Gastroesophageal sphincter (tissue), 3 donors: Measurements from ENCODE around the gene CEP55.

ENCODE experiments used
- CTCF ChIP-seq, 4 experiments: fragments of 200-600 bp in 2 of 4; fragments of 450-650 bp in 2 of 4; sonication (generic) in 1 of 4; IDR thresholded peaks; one replicate each; pipeline ENCODE4 v1.5.1; 2017 to 2019; ENCODE audit warnings: antibody characterized with exemption in 4 of 4, mild to moderate bottlenecking in 2 of 4, moderate library complexity in 2 of 4
- EP300 ChIP-seq: sonication (generic); formaldehyde crosslinking; IDR thresholded peaks from one replicate; pipeline ENCODE4 v1.6.1; 2017; ENCODE audit warnings: antibody characterized with exemption, mild to moderate bottlenecking

GRCh38 chr10:93462371-93462770 lies 34.0 kb upstream of the CEP55 start:
- TF ChIP-seq CTCF (IDR thresholded peaks at IDR 0.05) = no peak
- no peak for TF ChIP-seq EP300
